Measurements from ENCODE around the gene TMEM170B.

Gene TMEM170B

DNA sequence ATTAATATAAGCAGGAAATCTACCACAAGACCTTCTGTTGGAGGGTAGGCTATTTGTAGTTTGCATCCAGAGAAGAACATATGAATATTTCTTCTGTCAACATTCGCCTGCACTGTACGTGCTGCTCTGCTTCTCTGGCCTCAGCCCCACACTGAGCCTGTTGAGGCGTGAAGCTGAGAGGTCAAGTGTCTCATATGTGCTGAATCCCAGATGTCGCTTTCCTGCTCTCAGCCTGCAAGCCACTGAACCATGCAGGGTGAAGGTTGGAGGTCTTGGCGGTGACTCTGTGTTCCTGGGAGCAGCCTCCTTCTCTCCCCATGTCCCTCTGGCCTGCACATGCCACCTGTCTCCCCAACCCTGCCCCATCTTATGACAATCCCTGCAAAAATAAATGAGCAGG, 83.6 kb downstream of the TMEM170B start:
- no peak for DNase-seq

DNA sequence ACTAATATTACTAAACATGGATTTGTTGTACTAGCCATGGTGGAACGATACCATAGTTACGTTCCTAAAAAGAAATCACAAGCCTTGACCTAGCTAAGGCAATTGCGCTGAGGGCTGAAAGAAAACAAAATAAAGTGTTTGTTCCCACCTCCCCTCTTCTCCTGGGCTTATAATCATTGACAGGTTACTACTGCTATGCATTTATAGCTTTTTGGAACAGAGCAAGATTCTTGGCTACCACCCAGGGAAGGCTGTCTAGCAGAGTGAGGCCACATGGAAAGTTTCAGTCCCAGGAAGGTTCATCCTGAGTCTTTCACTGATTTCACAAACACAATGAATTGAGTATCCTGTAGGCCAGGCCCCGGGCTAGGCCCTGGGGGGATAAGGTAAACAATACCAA, 84.6 kb downstream of the TMEM170B start:
- DNase-seq = peak; percentile 31

DNA sequence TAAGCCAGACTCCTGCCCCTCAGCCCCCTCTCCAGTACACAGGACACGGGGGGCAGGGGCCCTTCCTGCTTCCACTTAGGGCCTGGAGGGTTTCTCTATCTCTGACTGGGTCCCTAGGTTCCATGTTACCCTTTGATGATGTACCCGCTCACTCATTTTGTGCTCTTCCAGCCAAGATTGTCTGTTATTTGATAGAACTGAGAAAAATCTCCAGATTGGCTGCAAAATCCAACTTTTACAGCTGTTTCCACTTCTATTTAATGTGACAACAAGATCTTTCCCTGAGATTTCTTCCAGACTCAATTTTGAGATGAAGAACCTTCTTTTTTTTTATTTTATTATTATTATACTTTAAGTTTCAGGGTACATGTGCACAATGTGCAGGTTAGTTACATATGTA, 85.7 kb downstream of the TMEM170B start:
- no peak for DNase-seq

DNA sequence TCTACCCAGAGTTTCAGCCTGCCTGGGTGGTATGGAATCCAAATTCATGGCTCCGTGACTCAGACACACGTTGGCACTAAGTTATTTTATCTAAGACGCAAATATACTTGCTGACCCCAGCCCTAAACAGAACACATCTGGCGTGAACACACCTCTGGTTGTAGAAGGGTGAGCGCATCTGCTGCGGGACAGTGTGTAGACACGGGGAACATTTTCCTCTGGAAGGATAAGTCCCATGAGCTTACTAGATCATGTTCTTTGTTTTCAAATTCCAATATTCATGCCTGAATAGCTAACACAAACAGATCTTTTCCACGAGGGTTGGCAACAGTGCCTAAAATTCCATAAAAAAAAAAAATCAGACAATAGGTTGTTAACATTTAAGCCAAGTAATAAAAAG, 87.8 kb downstream of the TMEM170B start:
- no peak for DNase-seq

DNA sequence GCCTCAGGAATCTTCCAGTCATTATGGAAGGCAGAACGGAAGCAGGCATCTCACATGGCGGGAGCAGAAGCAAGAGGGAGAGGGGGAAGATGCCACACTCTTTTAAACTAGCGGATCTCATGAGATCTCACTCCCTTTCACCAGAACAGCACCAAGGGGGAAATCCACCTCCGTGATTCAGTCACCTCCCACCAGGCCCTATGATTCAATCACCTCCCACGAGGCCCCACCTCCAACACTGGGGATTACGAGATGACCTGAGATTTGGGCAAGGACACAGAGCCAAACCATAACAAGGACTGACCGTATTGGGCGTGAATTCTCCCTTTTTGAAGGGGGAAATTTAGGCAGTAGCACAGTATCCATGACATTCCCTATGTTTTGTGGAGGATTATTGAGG, 88.8 kb downstream of the TMEM170B start:
- no peak for DNase-seq

DNA sequence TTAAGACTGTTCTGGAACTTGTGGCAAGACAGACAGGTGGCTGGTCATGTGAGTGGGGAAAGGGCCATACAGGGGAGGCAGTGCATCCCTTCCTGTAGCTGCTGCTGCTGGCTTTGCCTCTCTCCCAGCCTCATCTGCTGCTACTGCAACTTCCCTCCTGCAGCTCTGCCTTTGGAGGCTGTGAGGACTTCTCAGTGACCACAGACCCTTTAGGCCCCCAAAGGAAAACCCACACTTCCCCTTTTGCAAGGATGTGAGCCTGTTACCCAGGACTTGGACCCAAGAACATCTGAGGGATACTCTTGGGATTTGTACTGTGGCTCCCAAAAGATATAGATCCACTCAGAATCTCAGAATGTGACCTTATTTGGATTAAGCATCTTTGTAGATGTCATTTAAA, 91.0 kb downstream of the TMEM170B start:
- DNase-seq = no peak

DNA sequence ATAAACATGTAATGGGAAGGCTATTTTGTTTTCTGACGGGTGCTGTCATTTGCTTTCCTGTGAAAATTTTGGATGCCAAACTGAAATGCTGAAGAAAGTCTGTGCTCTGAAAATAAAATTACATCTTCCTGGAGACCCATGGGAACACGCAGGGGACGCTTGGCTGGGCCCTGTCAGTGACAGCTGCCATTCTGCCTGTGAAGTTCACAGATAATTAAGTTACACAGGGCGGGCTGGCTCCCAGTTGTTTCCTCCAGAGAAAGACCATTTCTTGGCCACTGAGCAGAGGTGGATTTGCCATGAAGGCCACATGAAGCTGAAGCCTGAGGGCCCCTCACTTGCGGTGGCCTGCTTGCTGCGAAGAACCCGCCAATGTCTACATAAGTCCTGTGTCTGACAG, 93.5 kb downstream of the TMEM170B start:
- no peak for DNase-seq

DNA sequence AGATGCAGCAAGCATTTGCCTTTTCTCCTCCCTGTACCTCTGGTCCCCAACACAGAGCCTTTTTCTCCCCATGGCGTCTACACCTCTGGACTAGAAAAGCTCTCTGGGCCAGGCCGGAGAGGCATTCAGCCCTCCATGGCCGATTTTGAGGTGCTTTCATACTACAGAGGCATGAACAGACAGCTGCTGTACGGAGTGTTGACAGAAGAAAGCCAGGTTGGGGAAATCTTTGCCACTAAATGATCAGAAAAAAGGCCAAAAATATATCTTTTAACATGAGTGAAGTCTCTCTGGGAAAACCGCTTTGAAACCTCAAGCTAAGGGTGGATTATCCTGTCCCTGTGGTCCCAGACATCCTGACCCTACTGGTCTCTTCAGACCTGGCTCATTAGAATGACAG, 94.0 kb downstream of the TMEM170B start:
- DNase-seq = no peak

DNA sequence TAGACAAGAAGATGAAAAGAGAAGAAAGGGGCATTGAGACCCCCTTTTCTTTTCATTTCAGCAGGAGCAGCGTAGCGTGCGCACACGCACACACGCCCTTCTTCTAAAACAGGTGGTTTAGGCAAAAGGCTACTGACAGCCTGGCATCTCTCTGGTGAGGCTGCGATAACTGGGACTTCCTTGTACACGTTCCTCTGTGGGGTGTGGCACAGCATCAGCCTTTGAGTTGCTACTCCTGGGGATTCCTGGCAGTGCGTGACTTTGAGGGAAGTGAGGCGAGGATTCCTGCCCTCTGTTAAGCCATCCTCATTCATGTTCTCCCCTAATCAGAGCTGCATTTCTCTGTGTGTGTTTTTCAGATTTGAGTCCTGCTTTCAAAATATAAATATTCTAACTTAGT, 94.7 kb downstream of the TMEM170B start:
- no peak for DNase-seq

DNA sequence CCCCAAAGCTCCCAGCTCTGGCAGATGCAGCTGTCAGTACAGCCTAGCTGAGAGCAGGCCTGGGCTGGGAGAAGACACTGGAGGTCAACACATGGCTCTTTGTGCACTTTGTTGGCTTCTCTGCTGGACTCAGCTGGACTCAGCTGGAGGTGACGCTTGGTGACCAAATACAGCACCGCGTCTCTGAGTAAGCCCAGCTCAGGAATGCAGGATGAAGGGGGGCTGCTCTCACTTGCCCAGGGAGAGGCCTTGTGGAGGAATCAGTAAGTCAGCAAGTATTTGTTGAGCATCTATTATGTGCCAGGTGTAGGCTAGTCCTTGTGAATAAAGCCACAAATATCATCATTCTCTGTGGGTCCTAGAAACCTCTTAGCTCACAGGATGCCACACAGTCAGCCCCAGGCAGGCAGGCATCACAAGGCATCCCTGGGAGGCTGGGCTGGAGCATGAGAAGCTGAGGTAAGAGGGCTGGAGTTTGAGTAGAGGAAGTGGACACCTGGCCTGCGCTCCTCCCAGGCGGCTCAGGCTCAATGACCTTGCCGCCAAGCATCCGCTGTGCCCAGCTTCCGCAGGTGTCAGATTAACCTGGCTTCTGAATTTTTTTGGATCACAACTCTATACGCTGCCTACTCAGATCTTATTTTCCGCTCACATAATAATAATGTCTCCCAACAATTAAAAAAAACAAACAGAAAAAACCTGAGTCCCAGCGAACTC, 95.4 kb downstream of the TMEM170B start:
- peak; percentile 57 for DNase-seq
